GM20431 (cell line): Measurements from ENCODE around the gene BCAS1.

ENCODE experiments used
- in situ Hi-C: fragments of 300-500 bp; cut with MseI, MboI; formaldehyde crosslinking; loops from one replicate; pipeline ENCODE4 v1.15.0; 2020; ENCODE audit warnings: low sequenced_read_pairs; ENCODE audit not compliant: unreplicated experiment

Gene BCAS1

GRCh38 chr20:53901497-53902096, 168.8 kb downstream of the BCAS1 start:
- in situ Hi-C loops: no loop called here

GRCh38 chr20:53901064-53901463, 169.3 kb downstream of the BCAS1 start:
- in situ Hi-C loops: no loop called here

GRCh38 chr20:53900380-53900999, 169.9 kb downstream of the BCAS1 start:
- in situ Hi-C loops: no loop called here

GRCh38 chr20:53899351-53900167, 170.8 kb downstream of the BCAS1 start:
- in situ Hi-C loops: no loop called here

GRCh38 chr20:53898556-53898931, 171.8 kb downstream of the BCAS1 start:
- in situ Hi-C loops: no loop called here

GRCh38 chr20:53897884-53898555, 172.4 kb downstream of the BCAS1 start:
- in situ Hi-C loops: no loop called here

GRCh38 chr20:53896647-53897046, 173.7 kb downstream of the BCAS1 start:
- in situ Hi-C loops: no loop called here

- in situ Hi-C loops: no loop called here
Measured at GRCh38 chr20:53896041-53896440, 174.4 kb downstream of the BCAS1 start.

GRCh38 chr20:53895385-53895755, 175.0 kb downstream of the BCAS1 start:
- in situ Hi-C loops: no loop called here

GRCh38 chr20:53894707-53895384, 175.5 kb downstream of the BCAS1 start:
- in situ Hi-C loops: no loop called here
